ENCODE results near the gene LACTB.
A peak's percentile ranks its signal among the peaks of the same experiment; 100 is the strongest.

Gene LACTB

DNA sequence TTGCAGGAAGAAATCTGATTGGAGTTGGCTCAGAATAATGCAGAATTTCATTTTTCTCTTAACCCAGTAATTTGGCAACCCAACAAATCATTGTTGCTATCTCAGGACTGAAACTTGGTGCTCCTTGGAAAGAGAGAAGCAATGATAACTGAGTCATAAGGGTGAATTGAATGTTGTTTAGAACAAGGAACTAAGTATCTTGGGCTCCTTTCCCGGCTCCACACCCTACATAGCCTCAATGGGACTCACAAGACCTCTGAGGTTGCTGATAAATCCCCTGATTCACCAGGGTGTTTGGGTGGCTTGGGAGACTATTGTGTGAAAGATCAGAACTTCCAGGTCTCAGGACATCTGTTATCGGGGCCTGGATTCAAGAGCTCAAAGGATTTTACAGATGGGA is 60.0 kb downstream of the LACTB start:
- no peak for DNase-seq

DNA sequence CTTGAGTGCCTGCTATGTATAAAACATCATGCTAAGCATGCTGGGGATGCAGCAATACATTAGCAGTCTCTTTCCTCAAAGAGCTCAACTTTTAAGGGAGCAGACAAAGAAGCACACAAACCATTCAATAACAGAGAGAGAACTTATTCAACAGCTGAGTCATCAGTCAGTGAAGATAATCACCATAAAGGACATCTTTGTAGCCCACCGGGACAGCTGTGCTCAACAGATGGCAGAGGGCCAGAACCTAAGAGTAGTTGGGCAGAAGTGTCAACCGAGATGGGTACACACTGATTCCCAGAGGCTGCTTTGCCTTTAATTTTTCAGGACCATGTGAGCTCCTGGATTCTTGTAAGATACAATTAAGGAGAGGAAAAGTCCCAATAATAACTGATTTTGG is 63.5 kb downstream of the LACTB start:
- no peak for DNase-seq

- no peak for DNase-seq
Observed at GRCh38 chr15:63186065-63186464, 64.4 kb downstream of the LACTB start.

DNA sequence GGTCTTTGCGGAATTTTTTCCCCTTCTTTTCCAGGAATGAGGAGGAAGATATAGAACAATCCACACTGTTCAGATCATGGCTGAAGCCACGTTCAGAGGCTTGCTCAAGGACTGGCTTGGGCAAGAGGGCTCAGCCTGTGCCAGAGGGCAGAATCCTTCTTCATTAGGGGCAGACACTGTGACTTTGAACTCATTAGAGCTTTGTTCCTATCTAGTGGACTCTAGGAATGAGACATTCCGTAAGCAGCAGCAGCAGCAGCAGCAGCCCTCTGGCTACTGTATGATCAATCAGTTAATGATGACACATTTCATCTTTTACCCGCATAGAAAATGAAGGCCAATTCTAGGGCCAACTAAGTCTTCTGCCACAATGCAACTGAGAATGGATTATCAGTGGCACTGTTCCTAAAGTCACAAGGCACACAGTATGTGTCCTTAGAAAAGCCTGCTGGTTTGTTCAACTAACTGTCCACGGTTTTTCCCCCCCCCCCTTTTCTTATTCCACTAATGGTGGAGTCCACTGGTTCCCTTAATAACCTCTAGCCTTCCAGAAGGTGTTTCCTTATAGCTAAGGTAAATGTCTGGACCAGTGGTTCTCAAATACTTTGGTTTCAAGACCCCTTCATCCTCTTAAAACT is 66.0 kb downstream of the LACTB start:
- DNase-seq = no peak

DNA sequence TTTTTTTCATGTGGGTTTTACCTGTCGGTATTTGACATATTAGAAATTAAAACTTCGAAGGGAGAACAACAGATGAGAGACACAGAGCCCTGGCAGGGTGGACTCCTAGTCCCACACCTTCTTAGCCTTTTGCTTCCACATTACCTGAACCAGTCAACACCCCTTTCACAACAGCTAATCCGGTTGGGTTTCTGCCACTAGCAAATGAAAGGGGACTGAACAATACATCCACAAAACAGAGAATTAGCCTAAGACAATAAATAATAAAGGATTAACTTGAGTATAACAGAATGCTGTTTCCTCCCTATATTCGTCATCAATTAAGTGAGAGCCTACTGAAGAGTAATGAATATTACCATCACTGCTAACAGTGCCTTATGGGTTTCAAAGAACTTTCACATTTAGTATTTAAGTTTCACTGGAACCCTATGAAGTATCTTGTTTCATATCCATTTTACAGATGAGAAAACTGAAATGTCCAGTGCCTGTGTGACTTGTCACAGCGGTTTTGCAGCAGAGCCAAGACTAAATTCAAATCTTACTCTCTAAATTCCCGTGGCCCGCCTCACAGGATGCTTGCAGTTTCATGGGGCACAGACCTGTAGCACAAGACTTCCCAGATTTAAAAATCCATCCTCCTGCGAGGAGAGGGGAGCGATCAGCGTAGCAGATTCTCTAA is 66.7 kb downstream of the LACTB start:
- DNase-seq = peak; percentile 50

- peak; percentile 99 for DNase-seq
Observed at GRCh38 chr15:63188926-63189871, 67.5 kb downstream of the LACTB start, which contains the start of gene RAB8B. Gene RAB8B (plus strand): TSS chr15:63189606. CDS start chr15:63189625, 19 bp downstream.

DNA sequence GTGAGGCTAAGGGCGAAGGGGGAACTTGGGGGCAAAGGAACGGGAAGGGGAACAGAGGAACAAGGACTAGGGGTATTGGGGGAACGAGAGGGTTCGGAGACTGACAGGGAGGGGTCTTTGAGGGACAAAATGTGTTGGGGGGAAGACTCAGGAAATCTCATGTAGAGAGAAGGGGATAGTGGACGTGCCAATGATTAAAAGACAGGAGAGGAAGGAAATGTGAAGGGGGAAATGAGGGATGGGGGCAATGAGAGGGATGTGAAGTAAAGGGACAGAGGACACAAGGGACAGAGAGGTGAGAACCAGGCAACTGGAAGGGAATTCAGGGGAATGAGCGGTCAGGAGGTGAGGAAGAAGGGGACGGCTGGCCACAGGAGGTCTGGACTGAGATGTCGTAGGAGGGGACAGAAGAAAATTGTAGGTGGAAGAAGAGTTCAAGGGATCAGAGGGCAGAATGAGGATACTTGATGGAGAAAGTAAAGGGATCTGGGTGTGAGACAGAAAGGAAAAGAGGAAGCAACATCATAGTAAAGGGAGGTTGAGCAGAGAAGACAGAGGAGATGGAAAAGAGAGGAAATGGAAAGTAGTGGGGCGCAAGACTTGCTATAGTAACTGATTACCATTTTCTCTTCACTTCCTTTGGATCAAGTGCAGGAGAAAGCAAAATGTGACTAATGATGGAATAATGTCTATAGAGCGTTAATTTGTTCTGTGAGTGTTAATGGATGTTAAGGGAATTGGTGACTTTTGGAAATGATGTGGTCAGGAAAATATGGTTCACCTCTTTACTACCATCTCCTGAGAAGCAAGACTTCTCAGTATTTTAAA is 68.5 kb downstream of the LACTB start:
- no peak for DNase-seq

DNA sequence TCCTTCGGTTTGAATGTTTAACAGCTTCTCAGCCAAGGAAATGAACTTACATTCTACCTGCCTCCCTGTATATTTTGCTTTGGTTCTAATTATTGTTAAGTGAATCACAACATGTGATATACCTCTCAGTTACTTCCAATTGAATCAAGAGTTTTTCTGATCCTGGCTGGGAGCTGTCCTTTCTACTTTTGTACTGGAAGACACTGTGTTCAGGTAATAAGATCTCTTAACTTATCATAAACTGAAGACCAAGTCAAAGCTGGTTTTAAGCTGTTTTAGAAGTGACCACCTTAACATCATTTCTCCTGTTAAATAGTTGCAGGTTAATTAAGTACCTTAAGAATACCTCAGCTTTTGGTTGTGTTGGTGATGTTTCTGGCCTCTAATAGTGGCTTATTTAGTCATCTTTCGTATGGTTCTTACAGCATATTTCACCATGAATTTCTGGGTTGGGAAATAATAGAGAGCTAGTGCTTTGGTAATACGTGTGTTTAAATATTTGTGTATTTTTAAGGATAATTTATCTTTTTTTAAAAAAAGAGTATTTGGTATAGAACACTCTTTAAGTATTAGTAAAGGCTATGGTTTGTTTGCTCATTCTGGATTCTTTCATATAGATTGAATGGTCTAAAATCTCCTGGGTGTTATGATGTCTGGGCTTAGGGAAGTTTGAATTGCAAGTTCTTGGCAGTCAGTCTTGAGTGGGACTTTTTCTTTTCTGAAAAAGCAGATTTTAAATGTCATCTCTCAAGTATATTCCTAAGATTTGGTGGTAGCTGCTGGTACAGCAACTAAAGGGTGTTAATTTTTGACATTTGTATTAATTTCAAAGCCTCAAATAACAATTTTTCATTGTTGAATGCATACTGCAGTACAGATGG is 69.3 kb downstream of the LACTB start:
- no peak for DNase-seq

All from stimulated activated CD8-positive, alpha-beta memory T cell treated with anti-CD3 and anti-CD28 coated beads, Interleukin-4, amount 100 ng/mL, for 48 hours (primary cell).